DOHH2 (cell line): Measurements from ENCODE around the gene STN1.

Experiments
- CTCF ChIP-seq: fragments of 200-600 bp; sonication (generic); IDR thresholded peaks from one replicate; pipeline ENCODE4 v1.5.1; 2014; ENCODE audit warnings: antibody characterized with exemption, mild to moderate bottlenecking, low read depth, low read length; ENCODE audit not compliant: poor library complexity, severe bottlenecking
- EZH2phosphoT487 ChIP-seq: fragments of 200-600 bp; sonication (generic); IDR thresholded peaks from 2 replicates; pipeline ENCODE4 v1.6.1; 2017; ENCODE audit warnings: borderline replicate concordance, mild to moderate bottlenecking, antibody characterized with exemption, low read length, moderate library complexity, mixed read lengths

- TF ChIP-seq CTCF (no peak), EZH2phosphoT487 (no peak)
Measured at GRCh38 chr10:103885617-103886016, 32.4 kb downstream of the STN1 start.
